Measurements from ENCODE around the gene MT1E. TPM values are rescaled to one million over a fixed set of nuclear protein-coding genes. Genes with fewer than 3 reads are reported as not detected.

Gene MT1E
- total RNA-seq, 1 donor from 2014 or later, result not detected

DNA sequence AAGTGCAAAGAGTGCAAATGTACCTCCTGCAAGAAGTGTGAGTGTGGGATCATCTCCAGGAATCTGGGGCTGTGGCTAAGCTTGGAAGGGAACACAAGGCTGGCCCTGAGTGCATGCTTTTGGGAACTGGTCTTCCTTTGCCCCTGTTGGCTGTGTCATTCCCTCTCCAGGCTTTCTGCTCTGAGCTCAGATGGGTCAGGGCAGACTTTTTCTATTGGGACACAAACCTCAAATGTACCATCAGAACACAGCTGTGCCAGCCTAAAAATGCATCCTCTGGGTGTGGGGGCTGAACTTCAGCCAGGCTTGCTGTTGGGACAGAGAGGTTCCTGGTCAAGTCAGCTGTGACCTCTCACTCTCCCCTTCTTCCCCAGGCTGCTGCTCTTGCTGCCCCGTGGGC is 27.0 kb downstream of the MT1E start:
- no peak overlapping the region for H3K4me3 Mint-ChIP-seq (ENCODE audit: unreplicated experiment)
- H3K36me3 Mint-ChIP-seq (ENCODE audit: low read depth, unreplicated experiment), result no peaks in the 10 kb centered on the region
- TF ChIP-seq, protein P1, sequence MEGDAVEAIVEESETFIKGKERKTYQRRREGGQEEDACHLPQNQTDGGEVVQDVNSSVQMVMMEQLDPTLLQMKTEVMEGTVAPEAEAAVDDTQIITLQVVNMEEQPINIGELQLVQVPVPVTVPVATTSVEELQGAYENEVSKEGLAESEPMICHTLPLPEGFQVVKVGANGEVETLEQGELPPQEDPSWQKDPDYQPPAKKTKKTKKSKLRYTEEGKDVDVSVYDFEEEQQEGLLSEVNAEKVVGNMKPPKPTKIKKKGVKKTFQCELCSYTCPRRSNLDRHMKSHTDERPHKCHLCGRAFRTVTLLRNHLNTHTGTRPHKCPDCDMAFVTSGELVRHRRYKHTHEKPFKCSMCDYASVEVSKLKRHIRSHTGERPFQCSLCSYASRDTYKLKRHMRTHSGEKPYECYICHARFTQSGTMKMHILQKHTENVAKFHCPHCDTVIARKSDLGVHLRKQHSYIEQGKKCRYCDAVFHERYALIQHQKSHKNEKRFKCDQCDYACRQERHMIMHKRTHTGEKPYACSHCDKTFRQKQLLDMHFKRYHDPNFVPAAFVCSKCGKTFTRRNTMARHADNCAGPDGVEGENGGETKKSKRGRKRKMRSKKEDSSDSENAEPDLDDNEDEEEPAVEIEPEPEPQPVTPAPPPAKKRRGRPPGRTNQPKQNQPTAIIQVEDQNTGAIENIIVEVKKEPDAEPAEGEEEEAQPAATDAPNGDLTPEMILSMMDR (IDR thresholded peaks at IDR 0.05; ENCODE audit: unreplicated experiment), result no peak
- DNase-seq (ENCODE audit: low spot score), result no peak
- no peaks in the 10 kb centered on the region for H3K9me3 Mint-ChIP-seq (ENCODE audit: unreplicated experiment)
- H3K27ac Mint-ChIP-seq (ENCODE audit: unreplicated experiment), result no peak overlapping the region
- peaks cover 3% of the 10 kb centered on the region for H3K4me1 Mint-ChIP-seq (ENCODE audit: unreplicated experiment)
- H3K27me3 Mint-ChIP-seq (ENCODE audit: unreplicated experiment), result peaks cover 17% of the 10 kb centered on the region

DNA sequence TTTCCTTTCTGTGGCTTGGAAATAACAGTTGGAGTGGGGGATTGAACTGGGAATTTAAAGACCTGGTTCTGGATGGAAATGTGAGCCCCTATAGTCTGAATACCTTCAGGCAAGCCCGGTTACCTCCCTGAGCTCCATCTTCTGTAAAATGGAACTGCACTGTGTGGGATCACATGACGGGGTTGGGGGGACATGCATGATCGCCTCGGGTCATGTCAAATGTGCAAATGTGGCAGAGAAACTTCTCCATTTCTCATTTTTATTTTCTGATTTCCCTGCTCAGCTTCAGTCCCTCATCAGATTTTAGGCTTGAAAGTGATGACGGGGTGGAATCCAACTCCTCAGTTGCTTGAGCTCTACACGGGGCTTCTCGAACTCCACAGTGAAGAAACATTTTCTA is 27.6 kb downstream of the MT1E start:
- no peaks in the 10 kb centered on the region for H3K36me3 Mint-ChIP-seq (ENCODE audit: low read depth, unreplicated experiment)
- H3K9me3 Mint-ChIP-seq (ENCODE audit: unreplicated experiment), result no peaks in the 10 kb centered on the region
- H3K27me3 Mint-ChIP-seq (ENCODE audit: unreplicated experiment), result peaks cover 17% of the 10 kb centered on the region
- DNase-seq (ENCODE audit: low spot score), result no peak
- H3K4me1 Mint-ChIP-seq (ENCODE audit: unreplicated experiment), result peaks cover 7% of the 10 kb centered on the region
- no peak overlapping the region for H3K27ac Mint-ChIP-seq (ENCODE audit: unreplicated experiment)
- TF ChIP-seq, protein P1 (IDR thresholded peaks at IDR 0.05; ENCODE audit: unreplicated experiment), result no peak
- H3K4me3 Mint-ChIP-seq (ENCODE audit: unreplicated experiment), result no peak overlapping the region

DNA sequence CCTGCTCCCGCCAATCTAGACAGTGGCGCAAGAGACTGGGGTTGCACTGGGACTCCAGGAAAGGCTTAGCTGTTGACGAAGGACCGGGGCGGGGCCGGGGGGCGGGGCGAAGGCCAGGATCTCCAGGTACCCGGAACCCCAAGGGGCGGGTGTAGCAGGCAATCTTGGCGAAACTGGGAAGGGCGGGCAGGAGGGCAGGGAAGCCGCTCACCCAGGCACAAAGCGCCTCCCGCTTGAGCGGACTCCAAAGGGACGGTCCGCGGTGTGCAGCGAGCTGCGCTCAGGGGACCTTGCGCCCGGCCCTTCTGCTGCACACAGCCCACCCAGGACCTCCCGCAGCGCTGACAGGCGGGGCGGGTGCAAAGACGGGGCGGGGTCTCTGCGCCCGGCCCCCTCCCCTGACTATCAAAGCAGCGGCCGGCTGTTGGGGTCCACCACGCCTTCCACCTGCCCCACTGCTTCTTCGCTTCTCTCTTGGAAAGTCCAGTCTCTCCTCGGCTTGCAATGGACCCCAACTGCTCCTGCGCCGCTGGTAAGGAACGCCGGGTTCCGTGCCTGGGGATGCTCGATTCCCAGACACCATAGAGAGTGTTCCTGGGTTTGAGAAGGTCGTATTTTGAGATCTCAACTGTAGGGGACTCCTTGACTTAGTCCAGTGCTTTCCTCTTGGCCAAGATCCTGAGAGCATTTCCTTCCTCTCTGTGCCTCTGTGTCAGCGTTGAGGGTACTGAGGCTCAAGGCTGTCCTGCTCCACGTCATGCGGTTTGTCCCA is 32.2 kb downstream of the MT1E start, which contains the start of gene MT1F:
TSS of gene MT1F (plus strand) at position 405 of the 772 bp plus-strand sequence. CDS start at position 505, 100 bp downstream.
- Mint-ChIP-seq H3K4me1 (ENCODE audit: unreplicated experiment) (peaks cover 10% of the 10 kb centered on the region), H3K9me3 (ENCODE audit: unreplicated experiment) (no peaks in the 10 kb centered on the region), H3K27ac (ENCODE audit: unreplicated experiment) (no peak within 1 kb of the TSS), H3K27me3 (ENCODE audit: unreplicated experiment) (peaks cover 22% of the 10 kb centered on the region), H3K36me3 (ENCODE audit: low read depth, unreplicated experiment) (no peaks in the 10 kb centered on the region), H3K4me3 (ENCODE audit: unreplicated experiment) (peak within 1 kb of the TSS; percentile 88)
- TF ChIP-seq, protein P1 (IDR thresholded peaks at IDR 0.05; ENCODE audit: unreplicated experiment), result no peak
- no peak for DNase-seq (ENCODE audit: low spot score)

DNA sequence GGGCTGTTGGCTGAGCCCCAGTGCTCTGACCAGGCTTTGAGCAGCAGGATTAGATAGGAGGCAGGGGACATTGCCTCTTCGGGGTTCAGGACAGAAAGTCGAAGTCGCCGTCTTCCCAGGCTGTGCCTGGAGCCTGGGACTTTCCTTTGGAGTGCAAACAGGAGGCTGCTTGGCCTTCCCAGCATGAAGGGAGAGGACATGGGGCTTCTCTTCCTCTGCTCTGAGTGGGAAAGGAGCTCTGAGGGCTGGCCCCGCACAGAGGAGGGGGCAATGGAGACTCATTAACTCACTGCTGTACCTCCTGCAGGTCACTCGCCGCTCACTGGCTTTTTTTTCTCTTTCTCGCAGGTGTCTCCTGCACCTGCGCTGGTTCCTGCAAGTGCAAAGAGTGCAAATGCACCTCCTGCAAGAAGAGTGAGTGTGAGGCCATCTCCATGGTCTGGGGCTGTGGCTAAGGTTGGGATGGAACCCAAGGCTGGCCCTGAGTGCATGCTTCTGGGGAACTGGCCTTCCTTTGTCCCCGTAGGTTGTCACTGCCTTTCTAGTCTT is 32.8 kb downstream of the MT1E start:
- TF ChIP-seq, protein P1 (IDR thresholded peaks at IDR 0.05; ENCODE audit: unreplicated experiment), result no peak
- H3K9me3 Mint-ChIP-seq (ENCODE audit: unreplicated experiment), result no peaks in the 10 kb centered on the region
- DNase-seq (ENCODE audit: low spot score), result no peak
- no peak overlapping the region for H3K27ac Mint-ChIP-seq (ENCODE audit: unreplicated experiment)
- H3K27me3 Mint-ChIP-seq (ENCODE audit: unreplicated experiment), result peaks cover 18% of the 10 kb centered on the region
- peaks cover 10% of the 10 kb centered on the region for H3K4me1 Mint-ChIP-seq (ENCODE audit: unreplicated experiment)
- peak overlapping the region; percentile 88 for H3K4me3 Mint-ChIP-seq (ENCODE audit: unreplicated experiment)
- H3K36me3 Mint-ChIP-seq (ENCODE audit: low read depth, unreplicated experiment), result no peaks in the 10 kb centered on the region

Data from endothelial cell (in vitro differentiated cells).